Uterus (tissue), 2 donors: ENCODE data around the gene TMEM72.

Source experiments
- CTCF ChIP-seq, 4 experiments: fragments of 200-600 bp in 2 of 4; fragments of 450-650 bp in 2 of 4; sonication (generic) in 2 of 4; IDR thresholded peaks; one replicate each; pipeline ENCODE4 v1.5.1; 2016 to 2019; ENCODE audit warnings: antibody characterized with exemption in 4 of 4, mild to moderate bottlenecking in 2 of 4, moderate library complexity in 1 of 4
- POLR2A ChIP-seq, 2 donors: fragments of 450-650 bp; IDR thresholded peaks; one replicate each; pipeline ENCODE4 v1.6.1; 2016; ENCODE audit warnings: antibody characterized with exemption in 2 of 2, mild to moderate bottlenecking in 1 of 2, moderate library complexity in 1 of 2

DNA sequence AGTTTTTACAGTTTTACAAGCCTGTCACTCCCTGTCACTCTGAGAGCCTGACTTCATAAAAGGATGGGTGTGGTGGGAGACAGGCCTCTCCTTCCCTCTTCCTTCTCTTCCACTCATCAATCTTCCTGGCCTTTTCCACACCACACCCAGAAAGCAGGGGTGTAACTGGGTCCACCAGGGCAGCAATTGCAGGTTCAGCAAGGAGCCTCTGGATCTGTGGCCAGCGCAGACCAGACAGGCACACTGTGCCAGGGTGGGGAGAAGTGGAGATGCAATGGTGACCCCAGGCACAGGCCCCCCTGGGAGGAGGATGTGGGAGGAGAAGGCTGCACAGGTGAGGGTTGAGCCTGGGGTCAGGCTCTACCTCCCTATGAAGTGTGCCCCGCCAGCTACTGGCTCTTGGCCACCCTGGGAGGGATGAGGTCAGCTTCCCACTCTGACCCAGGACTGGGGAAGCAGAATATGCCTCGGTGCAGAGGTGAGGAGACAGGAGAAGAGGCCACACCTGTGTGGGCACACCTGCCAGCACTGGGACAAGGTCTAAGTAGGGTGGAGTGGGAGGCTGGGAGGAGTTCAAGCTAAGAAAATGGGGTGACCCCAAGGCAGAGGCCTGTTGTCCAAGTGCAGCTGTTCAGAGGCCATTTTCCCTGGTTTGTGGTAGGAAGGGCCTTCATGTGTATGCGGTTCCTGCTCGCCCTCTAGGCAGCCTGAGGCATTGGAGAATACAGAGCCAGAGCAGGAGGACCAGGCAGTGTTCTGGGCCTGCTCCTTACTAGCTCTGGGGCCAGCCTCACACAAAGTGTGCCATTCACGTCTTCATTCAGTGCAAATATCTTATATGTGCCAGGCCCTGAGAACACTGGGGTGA is 20.2 kb upstream of the TMEM72 start:
- TF ChIP-seq CTCF (IDR thresholded peaks at IDR 0.05) (no peak), POLR2A (IDR thresholded peaks at IDR 0.05) (no peak)
